ENCODE data around the gene HDAC4.

HDAC4 gene

DNA sequence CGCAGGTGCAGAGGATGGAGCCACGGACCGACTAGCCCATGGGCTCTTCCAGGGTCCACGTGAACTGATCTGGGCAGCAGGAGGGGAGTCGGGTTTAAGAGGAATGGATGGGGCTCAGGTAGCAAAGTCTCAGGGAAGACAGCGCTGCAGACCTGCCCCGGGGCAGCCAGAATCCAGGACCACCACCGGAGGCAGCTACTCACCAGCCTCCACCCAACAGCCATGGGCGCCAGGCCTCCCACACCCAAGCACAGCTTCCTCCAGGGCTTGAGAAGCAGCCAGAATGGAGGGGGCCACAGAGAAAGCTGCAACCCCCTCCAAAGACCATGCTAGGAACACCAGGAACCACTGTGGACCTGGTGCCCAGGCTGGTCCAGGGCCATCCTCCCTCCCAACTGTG, 388.6 kb downstream of the HDAC4 start:
- no peak for DNase-seq

DNA sequence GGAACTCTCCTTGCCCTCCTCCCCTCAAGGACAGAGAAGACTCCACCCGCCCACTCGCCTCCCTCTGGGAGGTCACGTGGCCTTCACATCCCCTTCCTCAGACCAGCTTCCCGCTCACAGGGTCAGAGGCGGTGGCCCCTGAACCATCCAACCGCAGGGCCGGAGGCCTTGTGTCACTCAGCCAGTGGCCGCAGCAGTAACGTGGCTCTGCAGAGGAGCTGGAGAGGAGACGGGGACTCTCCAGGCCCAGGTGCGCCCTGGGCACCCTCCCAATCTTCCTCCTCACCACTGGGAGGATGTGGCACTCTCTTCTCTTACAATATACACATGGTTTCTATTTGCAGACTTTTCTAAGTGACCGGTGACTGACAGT, 391.2 kb downstream of the HDAC4 start:
- no peak for DNase-seq

DNA sequence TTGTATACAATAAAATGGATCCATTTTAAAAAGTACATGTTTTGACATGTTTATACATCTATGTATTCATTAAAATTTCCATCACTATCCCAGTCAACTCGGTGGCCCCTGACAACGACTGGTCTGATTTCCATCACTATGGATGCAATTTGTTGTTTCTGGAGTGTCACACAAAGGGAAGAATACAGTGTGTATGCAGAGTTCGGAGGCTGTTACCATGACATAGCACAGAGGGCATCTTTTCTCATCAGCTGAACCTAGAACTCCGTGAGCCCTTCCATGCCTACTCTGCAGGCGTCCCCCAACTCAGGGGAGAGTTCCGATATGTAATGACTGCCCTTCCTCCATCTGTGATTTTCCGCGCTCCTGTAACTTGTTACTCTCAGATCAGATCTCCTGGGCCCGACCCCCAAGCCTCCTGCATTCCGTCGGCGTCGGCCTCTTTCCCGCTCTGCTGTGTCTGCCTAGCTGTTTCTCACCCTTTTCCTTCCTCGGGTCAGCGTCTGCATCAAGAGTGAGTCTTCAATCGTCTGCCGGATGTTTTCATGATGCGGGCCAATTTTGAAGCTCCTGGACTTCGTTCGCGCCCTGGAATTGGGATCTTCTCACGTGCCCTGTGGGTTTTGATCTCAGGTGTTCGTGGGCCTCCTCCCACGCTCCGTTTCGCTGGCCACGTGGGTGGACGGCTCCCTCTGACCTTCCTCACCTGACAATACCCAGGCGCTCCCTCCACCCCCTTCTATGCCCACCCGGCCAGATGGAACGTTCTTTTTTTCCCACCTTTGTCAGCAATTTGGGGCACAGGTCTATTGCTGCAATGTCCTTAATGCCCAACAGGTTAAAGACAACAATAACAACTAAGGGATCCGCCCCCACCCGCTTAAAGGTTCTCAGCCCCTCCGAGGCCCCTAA, 391.9 kb downstream of the HDAC4 start:
- no peak for DNase-seq

DNA sequence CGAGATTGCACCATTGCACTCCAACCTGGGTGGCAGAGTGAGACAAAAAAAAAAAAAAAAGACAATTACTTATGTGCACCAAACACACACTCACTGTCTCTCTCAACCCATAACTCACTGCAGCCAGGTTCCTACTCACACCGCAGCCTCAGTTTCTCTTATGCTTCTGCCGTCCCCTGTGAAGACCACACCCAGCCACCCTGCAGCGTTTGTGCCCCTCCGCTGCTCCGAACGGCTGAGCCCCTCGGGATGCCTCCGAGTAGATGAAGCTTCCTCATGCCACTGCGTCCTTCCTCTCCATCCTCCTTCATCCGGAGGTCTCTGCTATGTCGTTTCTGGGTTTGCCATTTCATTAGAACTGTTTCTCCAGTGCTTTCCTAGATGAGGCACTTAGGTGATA, 392.8 kb downstream of the HDAC4 start:
- DNase-seq, result no peak

DNA sequence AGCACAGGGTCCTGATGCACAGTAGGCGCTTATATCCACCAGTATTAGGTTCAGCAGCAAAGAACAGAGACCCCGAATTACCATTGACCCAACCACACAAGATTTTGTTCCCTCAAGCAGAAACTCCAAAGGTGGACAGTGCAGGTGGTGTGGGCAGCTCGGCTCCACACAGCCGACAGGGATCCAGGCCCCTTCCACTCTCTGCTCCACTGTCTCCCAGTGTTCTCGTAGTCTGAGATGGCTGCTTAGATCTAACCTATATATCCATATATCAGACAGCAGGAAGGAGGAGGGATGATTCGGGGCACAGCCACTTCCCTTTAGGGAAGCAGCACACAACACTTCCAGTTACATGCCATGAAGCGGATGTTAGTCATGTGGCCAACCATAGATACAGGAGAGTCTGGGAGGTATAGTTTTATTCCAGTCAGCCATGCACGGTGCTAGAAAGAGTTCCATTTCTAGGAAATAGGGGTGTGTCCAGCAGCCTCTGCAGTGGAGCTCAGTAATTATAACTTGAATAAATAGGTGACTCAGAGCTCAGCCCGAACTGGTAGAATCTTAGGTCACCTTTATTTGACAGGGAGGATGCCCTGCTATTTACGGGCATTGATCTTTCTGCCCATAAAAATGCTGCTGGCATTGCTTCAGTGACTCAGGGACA, 394.1 kb downstream of the HDAC4 start:
- no peak for DNase-seq

DNA sequence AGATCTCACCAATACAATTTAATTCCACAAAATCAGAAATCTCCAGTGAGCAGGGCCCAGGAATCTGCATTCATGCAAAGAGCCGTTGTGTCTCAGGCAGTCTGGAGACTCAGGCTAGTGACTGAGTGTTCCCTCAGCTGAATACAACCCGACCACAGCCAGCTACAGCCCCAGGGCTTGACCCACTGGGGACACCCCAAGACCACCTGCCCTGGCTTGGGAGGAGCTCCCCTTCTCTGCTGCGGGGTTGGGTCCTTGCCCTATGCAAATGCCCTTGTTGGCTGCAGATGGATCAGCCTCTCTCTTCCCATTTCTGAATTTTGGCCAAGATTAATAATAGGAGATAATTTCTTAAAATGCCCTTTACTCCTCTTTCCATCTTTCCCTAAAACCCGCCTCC, 395.2 kb downstream of the HDAC4 start:
- no peak for DNase-seq

DNA sequence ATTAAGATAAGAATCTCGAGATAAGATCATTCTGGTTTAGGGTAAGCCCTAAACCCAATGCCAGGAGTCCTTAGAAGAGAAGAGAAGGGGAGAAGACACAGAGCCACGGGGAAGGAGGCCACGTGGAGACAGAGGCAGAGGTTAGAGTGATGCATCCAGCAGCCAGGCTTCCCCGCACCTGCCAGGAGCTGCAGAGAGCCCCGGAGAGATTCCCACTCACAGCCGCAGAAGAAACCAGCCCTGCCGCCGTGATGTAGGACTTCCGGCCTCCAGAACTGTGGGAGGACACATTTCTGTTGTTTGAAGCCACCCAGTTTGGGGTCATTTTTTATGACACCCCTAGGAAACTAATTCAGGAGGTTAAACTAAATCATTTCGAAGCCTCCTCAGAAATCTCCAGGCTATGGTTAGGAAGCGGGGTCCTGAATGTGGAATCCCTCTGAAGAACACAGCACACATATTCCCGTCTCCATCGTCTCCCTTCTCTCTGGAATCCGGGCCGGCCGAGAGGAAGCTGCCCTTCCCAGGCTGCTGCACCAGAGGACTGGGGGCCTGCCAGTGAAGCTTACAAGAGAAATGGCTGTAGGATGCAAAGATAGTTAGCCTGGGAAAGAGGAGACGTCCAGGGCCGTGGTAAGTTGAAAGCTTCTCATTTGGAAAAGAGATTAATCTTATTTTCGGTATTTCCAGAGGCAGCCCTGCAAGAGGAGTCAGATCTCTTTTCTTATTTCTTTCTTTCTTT, 396.4 kb downstream of the HDAC4 start:
- DNase-seq, result no peak

DNA sequence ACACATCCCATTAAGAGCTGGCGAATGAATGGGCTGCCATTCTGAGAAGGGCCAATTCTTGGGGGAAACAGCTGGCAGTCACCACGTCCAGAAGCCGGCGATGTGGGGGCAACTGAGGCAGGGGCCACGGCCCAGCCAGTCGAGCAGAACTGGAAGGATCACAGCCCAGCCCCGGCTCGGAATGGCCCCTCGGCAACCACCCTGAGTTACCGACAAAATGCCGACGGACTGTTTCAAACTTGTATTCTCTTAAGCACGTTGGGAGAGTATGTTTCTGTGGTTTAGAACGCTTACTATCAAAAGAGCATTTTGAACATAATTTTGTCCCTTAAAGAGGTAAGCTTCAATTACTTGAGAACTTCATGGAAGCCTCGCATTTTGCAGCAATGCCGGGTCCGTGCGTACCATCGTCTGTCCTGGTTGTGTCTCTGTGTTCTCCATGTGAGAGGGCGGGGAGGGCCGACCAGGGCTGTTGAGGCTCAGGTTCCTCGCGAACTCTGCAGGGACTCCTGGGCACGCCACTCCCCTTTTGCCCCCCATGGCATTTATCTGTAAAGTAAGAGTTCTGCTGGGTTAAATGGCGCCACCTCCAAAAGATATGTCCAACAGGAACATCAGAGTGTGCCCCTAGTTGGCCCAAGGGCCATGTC, 397.1 kb downstream of the HDAC4 start:
- DNase-seq, result no peak

DNA sequence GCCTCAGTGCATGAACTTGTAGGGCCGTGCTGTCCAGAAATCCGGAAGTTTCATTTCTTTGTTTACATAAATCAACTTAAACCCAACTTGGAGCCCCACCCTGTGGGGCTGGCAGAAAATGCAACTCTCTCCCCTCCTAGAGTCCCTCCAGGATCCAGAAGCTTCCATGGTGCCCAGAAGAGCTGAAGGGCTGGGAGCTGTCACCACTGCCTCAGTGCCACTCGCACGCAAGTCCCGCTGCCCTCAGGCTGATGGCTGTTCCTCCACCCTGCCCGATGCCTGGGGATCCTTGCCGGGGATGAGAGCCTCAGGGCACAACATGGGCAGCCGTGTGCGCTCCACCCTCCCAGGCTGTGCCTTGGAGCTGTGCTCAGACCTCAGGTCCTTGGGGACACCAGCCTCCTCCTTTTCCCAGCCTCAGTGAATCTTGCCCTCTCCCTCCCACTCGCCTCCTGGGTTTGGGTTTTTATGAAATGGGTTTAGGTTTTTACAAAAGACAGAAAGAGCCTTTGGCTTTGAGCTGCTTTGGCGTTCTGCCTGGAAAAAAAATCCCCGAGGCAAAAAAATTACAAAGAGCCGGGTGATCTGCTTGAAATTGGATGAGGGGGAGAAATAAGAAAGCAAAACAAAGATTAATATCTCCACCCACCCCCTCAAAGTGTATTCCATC, 397.7 kb downstream of the HDAC4 start:
- no peak for DNase-seq

DNA sequence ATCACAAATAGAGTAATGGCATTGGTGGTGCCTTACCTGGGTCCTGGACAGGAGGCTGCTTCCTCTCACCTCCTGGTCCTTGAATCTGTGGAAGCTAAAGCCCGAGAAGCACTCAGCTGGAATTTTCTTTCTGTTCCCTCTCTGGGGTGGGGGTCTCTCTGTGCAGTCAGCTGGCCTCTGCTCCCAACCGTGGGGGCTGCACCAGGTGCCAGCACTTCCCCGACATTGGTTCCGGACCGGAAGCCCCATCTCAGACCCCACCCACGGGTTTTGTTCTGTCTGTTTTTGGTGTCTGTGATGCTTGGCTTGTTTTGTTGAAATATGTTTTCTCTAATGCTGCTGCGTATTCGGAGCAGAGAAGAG, 398.2 kb downstream of the HDAC4 start:
- DNase-seq, result no peak

DNA sequence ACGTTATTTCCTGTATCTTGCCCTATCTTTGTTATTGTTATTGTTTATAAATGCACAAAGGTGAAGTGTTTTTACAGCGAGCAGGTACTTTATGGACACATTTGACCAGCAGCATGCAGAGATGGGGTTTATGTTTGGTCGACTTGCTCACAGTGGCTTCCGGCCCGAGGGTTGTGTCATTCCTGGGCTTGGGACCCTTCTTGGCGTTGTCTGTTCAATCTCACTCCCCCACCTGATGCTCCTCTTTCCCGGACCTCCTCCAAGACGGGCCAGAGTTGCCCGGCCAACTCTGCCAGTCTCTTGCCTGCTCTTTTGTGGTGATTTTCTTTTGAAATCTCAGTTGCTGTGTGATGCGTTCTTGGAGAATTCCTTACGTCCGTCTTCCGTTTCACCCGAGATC, 399.0 kb downstream of the HDAC4 start:
- no peak for DNase-seq

DNA sequence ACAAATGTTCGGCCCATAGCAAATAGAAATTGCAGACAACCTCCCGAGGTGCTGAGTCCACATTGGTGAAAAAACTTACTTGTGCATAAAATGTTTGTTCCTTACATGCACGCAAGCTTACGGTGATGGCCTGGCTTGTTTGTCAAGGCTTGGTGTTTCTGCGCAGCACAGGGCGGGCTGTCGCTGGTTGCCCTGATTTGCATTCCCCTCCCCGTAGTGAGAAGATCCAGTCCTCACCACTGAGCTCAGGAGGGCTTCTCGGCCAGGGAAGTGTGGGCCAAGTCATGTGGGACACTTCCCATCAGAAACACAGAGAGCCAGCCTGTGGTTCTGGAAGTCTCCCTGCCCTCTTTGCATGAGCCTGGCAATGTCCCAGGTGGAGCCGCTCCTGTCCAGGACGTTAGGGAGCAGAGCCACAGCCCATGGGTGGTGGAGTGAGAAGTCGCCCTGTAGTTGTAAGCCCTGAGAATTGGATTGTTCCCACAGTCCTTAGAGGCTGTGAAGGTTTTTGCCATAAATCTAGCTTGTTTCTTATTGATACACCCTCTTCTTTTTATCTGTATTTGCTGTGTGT, 400.2 kb downstream of the HDAC4 start:
- DNase-seq, result no peak

DNA sequence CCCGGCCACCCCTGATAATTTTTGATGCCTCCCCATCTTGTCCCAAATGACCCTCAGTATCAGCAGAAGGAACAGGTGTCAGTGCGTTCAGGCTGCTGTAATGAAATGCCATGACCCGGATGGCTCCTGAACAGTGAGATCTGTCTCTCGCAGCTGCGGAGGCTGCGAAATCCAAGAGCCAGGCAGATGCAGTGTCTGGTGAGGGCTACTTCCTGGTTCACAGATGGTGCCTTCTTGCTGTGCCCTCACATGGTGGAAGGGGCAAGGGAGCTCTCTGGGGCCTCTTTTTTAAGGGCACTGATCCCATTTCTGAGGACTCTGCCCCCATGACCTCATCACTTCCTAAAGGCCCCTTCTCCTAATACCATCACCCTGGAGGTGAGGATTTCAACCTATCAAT, 400.7 kb downstream of the HDAC4 start:
- no peak for DNase-seq

DNA sequence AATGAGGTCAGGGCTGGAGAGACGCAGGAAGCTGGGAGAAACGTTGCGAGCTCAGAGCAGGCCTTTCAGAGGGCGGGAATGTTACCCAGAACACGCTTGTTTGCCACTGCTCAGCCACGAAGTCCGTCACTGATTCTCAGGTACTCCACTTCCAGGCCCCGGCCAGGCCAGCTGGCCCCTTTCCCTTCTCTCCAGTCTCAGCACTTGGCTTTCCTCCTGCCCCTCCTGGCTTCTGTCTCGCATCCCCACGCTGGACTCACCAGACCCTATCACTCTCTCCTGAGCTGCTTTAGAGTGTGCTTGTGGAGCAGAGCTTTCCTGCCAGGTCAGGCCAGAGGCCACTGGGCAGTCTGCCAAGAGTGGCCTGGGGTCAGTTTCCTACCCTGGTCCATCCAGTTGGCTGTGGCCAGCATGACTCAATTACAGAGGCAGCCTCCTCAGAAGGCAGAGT, 401.5 kb downstream of the HDAC4 start:
- DNase-seq, result no peak

DNA sequence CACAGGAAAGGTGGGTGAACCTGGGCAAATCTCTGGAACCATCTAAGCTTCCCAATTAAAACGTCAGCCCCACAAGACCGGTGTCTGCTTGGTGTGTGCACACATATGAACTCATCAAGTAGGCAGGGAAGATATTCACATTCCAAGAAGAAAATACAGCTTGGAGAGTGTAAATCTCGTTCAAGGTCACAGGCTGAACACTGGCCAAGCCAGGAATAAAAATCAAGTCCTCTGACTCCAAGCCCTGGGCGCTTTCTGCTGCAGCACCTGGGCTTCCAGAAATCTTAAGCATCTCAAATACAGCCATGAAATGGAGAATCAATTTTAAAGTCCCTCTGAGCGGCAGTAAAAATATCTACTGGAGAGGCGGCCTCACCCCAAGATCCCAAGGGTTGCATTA, 402.0 kb downstream of the HDAC4 start:
- no peak for DNase-seq

All from cerebellar nuclear complex (tissue), 1 donor.